NCI-H2107 (cell line): ENCODE data around the gene WNT2B.

Source experiments
- DNase-seq: peaks from one replicate; lab custom pipeline; 2025; lab: John Stamatoyannopoulos, UW

WNT2B gene

DNA sequence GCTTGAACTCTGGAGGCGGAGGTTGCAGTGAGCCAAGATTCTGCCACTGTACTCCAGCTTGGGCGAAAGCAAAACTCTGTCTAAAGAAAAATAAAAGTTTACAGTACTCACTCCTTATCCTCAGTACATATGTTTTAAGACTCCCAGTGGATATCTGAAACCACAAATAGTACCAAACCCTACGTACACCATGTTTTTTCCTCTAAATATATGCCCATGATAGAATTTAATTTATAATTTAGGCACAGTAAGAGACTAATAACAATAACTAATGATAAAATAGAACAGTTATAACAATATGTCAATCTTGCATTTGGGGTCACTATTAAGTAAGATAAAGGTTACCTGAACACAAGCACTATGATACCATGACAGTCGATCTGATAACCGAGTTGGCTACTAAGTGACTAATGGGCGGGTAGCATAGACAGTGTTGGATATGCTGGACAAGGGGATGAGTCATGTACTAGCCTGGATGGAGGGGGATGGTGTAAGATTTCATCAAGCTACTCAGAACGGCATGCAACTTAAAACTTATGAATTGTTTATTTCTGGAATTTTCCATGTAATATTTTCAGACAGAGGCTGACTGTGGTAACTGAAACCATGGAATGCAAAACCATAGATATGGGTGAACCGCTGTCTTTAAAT, 66.5 kb downstream of the WNT2B start:
- no peak for DNase-seq

DNA sequence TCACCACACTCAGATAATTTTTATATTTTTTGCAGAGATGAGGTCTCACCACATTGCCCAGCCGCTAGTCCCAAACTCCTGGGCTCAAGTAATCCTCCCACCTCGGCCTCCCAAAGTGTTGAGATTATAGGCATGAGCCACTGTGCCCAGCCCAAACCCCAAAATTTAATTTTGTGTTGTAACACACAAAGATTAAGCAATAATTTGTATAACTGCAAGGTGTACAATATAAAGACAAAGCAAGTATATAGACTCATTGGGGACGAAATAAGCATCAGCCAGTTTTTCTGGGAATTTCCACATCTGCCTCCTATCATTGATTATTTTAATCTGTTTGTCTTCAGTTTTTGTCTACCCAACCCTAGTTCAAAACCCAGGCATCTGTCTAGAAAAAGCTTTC, 67.5 kb downstream of the WNT2B start:
- no peak for DNase-seq
